ENCODE data around the gene MAP7D2.
"Not testable (repeated sequence)": the region's sequence is repeated elsewhere in the genome, so short reads cannot be mapped to it uniquely, and the experiment has no call there.

Gene MAP7D2

DNA sequence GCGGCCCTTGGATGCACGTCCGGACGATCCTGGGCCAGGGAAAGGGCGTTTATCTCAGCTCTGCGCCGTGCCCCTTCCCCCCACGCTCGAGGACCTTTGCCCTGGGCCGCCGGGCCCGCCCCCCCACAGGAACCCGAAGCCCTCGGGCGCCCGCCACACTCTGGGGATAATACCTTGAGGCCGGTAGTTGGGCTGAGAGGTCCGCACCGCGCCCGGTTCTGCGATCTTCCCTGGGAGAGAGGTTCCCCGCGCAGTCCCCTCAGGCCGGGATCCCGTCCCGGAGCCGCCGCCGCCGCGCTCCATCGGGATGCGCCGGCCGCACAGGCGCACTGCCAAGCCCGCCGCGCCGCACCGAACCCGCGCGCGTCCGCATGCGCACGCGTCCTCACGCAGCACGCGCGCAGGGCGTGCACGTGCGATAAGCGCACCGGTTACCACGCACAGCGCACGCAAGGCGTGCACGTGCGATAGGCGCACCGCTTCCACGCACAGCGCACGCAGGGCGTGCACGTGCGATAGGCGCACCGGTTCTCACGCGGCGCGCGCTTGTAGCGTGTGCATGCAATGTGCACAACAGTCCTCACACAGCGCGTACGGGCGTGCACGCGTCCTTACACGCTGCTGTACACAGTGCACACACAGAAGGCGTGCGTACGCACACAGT lies at the start of gene MAP7D2:
TSS of gene MAP7D2 (minus strand) at position 331 of the 664 bp plus-strand sequence. CDS start at position 303, 28 bp downstream.
- peak in 11 of 51 donors; percentile 0 to 19 (median 8) for DNase-seq

DNA sequence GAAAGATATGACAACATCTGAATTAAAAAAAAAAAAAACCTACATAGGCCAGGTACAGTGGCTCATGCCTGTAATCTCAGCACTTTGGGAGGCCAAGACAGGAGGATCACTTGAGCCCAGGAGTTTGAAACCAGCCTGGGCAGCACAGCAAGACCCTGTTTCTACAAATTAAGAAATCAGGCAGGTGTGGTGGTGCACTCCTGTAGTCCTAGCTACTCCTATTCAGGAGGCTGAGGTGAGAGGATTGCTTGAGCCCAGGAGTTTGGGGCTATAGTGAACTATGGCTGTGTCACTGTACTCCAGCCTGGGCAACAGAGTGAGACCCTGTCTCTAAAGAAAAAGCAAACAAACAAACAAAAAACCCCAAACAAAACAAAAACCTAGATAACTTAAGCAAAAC lies 45.8 kb upstream of the MAP7D2 start:
- DNase-seq = not testable (repeated sequence)

DNA sequence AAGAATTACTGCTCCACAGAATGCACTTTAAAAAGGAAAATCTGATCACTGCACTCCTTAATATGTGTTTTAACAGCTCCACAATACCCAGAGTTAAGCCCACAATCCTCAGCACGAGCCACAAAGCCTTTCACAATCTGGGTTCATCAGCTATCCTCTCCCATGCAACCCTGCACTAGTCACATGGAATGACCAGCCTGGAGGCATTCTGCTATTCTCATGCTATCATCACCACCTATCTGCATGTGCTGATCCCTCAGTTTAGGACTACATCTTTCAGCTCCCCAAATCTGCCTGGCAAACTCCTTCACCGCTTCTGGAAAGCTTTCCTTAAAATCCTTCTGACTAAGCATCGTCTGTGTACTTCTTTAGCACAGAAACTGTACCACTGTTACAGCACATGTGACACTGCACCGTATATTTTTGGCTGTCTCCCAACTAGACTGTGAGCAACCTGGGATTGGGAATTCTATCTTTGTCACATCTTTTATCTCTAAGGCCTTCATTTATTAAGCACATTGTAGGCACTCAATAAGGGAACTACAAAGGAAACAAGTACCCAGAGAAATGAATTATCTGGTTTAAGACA lies 43.2 kb upstream of the MAP7D2 start:
- DNase-seq = no peak

DNA sequence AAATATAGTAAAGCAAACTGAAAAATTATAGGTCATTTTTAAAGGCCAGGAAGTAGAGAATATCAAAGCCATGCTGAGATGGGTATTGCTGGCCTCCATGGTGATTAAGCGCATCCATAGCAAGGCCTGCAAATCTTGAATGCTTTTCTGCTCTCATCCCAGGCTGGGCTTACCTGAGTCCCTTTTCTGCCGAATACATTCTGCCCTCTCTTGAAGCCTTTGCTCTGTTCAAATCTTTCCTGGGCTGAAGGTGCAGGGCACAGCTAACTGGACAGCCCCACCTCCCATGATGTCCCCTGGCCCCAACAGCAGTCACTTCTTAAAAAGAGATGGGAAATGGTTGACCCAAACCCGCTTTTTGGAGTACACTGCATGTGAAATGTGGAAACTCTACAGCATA lies 35.0 kb upstream of the MAP7D2 start:
- no peak for DNase-seq

DNA sequence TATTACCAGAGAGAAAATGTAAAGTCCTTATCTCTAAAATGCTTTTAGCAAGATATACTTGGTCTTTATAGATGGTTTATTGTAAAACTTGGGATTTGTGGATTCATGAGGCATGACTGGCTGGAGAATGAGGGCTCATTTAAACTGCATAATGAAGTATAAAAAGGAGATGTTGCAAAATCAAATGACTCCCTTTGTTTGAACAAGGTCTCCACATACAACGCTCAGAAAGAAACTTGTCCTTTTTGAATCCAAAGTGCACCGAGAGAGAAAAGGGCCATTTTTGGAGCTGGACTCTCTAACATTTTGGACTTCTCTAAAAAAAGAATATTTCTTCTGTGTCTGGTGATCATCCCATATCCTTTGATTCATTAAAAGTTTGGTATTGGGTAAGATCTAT lies 32.6 kb upstream of the MAP7D2 start:
- DNase-seq = no peak

DNA sequence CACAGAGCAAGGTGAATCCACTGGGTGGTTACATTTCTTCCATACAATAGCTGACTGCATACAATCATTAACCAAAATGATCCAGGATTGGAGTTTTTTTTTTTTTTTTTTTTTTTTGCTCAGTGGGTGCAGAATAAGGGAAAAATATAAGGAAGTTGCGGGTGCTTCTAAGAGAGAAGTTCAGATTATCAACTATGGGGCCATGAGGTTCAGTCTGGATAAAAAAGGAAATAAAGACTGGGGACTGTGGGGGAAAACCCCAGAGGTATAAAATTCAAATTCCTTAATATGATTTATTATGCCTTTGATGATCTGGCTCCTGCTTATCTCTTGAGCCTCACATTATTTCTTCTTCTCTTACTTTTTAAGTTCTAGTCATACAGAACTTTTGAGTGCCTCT lies 30.9 kb upstream of the MAP7D2 start:
- no peak for DNase-seq

DNA sequence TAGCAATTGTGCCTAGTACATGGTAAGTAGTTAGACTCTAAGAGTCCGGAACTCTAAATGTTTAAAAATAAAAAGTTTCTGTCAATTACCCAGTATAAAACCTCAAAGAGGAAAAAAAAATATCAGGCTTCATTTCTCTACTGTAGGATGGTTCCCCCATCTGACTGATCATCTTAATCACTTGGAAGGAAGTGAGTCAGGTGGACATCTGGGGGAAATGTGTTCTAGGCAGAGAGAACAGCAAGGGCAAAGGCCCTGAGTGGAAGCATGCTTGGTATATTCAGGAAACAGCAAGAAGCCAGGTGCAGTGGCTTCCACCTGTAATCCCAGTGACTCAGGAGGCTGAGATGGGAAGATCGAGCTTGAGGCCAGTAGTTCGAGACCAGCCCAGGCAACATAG lies 27.8 kb upstream of the MAP7D2 start:
- no peak for DNase-seq

DNA sequence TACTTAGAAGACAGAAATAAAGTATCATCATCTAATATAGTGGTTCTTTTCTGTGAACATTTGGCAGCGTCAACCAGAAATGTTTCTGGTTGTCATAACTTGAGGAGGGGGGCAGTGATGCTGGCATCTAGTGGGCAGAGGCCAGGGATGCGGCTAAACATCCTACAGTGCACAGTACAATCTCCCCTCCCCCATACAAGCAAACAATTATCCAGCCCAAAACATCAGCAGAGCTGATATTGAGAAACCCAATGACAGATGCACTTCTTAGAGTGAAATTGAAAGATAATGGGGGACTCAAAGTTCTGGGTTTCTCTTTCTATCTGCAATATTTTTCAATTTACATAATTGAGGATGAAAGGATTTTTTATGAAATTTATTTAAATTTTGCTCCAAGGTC lies 26.9 kb upstream of the MAP7D2 start:
- no peak for DNase-seq

DNA sequence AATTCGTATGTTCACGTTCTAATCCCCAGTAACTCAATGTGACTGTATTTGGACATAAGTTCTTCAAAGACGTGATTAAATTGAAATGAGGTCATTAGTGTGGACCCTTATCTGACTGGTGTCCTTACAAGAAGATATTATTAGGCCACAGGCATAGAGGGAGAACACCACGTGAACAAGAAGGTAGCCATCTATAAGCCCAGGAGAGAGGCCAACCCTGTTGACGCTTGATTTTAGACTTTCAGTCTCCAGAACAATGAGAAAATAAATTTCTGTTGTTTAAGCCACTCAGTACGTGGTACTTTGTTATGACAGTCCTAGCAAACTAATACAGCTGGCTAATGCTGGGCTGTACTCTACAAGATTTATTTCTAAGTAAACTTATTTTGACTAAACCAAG lies 26.4 kb upstream of the MAP7D2 start:
- no peak for DNase-seq

DNA sequence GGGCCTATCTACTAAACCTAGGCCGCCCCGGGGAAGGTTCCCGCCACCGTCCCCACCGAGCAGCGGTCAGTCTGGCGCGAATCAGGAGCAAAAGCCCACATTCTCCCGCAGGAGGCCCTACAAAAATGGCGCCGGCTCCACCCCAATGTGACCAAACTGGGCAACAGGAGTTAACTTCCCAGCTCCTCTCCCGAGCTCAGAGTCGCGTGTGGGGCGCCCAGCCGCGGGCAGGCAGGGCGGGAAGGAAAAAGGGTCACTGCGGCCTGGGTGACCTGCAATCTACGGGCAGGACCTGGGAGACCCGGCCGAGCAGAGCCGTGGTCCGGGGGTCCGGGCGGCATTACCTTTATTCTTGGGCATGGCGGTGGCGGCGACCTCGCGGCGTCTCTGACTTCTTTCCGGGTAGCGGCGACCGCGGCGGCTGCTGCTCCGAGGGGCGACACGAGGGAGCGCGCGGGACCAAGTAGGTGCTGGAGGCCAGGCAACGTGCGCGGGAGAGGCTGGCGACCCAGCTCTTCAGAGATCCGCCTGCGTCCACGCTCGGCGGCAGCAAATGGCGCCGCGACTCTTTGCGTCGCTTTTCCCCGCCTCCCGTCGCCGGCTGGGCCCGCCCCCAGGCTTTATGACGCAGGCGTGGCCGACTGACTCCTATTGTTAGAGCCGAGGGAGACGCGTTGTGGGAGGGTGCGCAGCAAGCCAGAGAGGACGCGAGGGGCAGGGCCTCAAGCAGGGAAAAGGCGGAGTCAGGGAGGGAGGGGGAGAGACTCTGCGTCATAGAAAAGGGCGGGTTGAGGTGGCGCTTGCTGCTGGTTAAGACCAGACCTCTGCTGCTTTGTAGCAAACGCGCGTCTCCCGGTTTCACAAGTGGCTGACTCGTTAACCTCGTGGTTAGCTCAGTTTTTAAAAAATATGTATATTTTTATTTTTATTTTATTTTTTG lies 24.8 kb upstream of the MAP7D2 start, which contains the start of gene EIF1AX:
TSS of gene EIF1AX (minus strand) at position 558 of the 940 bp plus-strand sequence. CDS start at position 360, 198 bp downstream.
- peak; percentile 1 to 99 (median 91) for DNase-seq

DNA sequence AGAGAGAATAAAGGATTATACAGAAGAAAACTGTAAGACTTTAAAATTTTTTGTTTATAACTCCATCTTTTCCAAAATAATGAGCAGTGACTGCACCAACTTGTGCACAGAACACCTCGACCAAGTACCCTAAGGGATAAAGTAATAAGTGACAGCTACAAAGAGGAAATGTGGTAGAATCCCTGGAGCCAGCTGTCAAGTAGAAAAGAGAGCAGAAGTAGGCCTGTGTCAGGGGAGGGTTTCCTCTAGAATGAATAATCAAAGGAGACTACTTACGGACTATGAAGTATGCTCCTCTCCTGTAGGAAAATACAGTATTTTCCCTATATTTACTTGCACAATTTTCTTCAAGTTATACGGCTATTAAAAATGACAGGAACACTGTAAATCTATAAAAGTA lies 23.7 kb upstream of the MAP7D2 start:
- peak in 1 of 51 donors; percentile 0 for DNase-seq

DNA sequence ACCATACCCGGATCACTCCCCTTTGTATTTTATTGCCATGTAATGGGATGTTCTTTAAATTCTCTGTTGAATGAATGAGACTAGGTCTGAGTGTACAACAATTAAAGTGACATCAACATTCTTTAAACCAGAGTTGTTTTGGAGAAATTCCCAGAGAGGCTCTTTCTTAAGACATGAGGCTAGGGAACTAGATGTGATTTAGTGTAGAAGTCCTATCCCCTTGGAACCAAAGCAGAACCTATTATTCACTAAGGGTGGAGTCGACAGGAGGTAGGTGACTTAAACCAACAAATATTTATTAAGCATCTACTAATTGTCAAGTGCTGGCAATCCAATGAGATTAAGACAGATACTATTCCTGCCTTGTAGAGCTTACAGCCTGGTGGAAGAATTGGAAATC lies 23.3 kb upstream of the MAP7D2 start:
- DNase-seq = no peak

DNA sequence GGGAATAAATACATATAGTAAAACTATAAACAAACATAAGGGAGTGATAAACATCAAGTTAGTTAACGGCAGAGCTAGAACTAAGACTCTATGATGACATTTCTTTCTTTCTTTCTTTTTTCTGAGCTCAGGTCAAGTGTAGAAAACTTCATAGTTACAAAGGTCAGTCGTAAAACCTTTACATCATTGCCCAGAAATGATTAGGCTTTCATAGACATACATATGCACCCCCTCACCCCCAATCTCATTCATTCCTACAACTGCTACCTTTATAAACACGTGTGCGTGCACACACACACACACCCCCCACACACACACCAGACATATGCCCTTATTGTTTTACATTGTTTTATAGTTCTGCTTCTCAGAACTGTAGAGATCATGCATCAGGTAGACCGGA lies 19.2 kb upstream of the MAP7D2 start:
- DNase-seq = no peak

DNA sequence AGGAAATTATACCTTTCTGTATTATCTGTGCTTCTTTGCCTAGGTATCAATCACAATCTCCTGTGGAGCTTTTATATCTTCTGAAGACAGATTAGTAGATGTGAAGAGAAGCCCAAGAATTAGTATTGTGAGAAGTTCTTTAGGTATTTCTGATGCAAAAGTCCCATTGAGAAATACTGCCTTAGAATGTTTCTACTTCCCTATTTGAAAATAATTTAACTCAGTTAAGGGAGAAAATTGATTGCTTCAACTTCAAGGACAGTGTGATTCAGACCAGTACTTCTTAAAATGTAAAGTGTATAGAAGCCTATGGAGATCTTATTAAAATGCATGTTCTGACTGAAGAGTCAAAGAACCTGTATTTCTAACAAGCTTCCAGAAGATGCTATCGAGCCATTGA lies 16.0 kb upstream of the MAP7D2 start:
- no peak for DNase-seq

DNA sequence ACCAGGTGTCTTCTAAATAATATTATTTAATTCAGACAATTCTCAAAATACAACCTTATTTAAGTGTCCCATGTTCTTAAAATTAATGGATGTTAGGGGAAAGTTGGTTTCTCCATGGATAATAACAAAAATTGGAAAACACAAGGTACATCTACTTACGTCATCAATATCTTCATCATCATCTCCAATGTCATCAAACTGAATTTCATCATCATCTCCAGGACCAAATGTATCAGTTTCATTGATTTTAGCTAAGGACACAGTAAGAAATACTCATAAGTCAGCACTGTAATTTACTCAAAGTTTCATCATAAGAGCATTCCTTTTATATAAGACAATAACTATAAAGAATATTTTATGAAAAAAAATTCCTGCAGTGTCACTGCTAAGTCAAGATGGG lies 13.7 kb upstream of the MAP7D2 start:
- DNase-seq = no peak

DNA sequence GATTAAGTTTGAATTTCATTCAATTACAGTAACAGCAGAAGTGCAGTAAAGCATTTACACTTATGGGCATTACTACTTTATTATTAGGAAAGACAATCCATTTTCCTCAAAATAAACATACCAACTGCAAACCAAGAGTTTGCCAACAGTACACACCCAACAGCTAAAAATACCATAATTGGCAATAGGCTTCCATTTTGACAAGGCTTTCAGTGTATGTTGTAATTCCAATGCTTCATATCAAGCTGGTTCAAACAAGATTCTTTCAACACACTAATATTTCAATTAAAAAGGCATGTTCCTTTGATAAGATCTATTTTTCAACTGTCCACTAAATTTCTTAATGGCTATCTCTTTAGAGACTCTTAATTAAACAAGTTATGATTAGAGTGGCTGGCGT lies 12.8 kb upstream of the MAP7D2 start:
- no peak for DNase-seq

DNA sequence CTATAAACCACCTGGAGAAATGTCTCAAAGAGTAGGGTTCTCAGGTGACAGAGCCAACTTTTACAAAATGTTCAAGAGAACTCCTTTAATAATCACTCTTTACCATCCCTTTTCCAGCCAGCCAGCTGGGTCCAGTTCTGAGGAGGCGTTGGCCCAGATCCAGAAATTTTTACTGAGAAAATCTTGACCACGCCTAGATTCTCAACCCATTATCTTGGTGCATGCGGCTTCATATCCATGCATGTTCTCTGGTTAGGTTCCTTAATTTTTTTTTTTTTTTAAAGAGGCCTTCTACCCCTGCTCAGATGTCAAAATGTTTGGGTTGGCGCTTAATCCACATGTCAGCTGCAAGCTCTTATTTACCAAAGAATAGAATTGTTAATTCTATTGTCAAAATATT lies 12.0 kb upstream of the MAP7D2 start:
- DNase-seq = no peak

DNA sequence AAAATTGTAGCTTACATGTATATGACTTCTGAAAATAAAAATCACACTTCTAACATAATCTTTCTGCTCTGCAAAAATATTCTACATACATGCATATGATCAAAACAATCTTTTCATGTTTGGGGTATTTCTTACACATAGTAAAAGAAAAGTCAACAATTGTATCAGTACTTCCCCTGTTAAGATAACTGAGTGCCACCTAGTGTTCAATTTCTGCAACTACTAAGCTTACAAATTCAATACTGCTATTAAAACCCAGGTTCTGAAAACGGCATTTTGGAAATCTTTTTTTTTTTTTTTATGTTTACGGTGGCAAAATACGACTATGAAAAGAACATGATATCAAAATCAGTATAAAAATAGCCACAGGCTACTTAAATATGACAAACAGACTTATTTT lies 10.7 kb upstream of the MAP7D2 start:
- not testable (repeated sequence) for DNase-seq

DNA sequence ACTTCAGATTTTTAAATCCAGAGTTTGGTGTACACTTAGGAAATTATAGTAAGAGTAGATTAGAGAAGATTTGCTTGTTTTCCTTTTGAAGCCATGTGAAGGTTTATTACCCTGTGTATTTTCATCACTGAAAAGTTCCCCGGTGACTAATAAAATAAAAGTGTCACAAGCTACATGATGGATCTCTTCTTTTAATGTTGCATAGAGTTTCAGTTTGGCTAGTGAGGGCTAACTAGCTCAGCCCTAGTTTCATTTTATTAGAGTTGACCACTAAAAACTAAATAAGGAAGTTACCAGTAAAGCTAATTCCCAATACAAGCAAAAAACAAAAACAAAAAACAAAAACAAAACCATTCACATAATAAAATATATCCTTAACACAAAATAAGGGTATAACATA lies 10.1 kb upstream of the MAP7D2 start:
- not testable (repeated sequence) for DNase-seq

DNA sequence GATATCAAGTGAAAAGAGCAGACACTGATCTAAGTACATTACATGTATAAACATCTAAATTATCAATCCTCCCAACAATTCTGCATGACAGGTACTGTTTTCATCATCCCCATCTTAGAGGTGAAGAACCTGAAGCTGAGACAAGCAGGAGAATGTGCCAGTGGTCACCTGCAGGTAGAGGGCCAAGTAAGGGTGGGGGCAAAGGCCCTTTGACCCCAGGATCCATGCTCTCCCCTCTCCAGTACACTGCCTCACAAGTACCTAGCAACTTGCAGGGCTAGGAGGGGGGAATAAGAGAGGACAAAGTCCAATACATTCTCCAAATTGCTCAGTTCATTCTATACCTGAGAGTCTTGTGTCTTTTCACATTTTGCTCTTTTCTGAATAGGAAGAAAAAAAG lies 8.3 kb upstream of the MAP7D2 start:
- no peak for DNase-seq

DNA sequence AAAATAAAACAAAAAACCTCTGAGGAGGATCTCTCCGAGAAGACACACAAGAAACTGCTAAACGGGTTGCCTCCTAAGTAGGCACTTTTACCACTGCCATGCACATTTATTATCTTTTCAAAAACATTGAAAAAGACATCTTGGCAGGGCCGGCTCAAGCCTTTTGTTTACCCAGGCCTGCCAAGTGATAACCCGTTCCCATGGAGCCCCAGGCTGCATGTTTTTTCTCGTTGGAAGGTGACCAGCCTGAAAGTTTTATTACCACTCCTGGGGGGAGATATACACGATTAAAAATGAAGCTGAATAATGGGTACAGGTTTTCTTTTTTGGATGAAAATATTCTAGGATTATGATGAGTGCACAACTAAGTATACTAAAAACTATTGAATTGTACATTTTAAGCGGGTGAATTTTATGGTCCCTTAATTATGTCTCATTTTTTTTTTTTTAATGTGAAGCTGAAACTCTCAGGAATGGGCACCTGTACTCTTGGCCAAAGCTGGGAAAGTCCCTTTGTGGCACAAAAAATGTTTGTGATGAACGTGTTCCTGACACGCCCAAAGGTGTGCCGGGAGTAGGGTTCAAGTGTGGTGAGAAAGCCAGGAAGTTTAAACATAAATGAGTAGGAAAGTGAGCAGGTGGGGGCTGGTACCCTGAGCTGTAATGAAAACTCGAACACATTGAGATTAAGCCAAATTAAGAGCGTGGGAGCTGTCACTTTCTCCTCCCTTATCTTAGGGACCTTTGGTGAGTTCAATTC lies 1.5 kb upstream of the MAP7D2 start:
- DNase-seq = no peak

All from hypothalamus (tissue), 51 donors.